GM12878 (cell line): Measurements from ENCODE around the gene CELSR1. TPM values are rescaled to one million over a fixed set of nuclear protein-coding genes. Genes with fewer than 3 reads are reported as not detected.

Experiments used
- ATAC-seq: fragments of 200-7000 bp; cut with Tn5 transposase; 3 replicates; pipeline ENCODE4 v1.9.1; 2020; ENCODE audit warnings: mild to moderate bottlenecking, moderate library complexity
- BruUV-seq: library from RNA; stranded (reverse); fragments of 400-500 nt; replicated peaks from 2 replicates; lab custom pipeline; 2021; lab: Mats Ljungman, UMichigan
- CTCF ChIA-PET: fragments of 300-600 bp; sonication (Branson Sonifier 250); formaldehyde crosslinking; extraction: SDS; loops from one replicate; lab custom pipeline; 2021; ENCODE audit warnings: inconsistent platforms; lab: Yijun Ruan, JAX
- POLR2A ChIA-PET: fragments of 350-600 bp; formaldehyde crosslinking; extraction: SDS; loops from one replicate; lab custom pipeline; 2021; ENCODE audit warnings: inconsistent platforms; lab: Charles Lee
- RAD21 ChIA-PET: fragments of 300-600 bp; sonication (Branson Sonifier 250); formaldehyde crosslinking; loops from one replicate; lab custom pipeline; 2023; ENCODE audit warnings: antibody characterized with exemption; ENCODE audit not compliant: unreplicated experiment; lab: Charles Lee
- SMC1A ChIA-PET: fragments of 300-600 bp; sonication (Branson Sonifier 250); formaldehyde crosslinking; loops from one replicate; lab custom pipeline; 2023; ENCODE audit not compliant: unreplicated experiment, uncharacterized antibody; lab: Charles Lee
- DNase-seq: peaks from one replicate; pipeline ENCODE4 v3.0.0-alpha.2; 2011; ENCODE audit warnings: low read depth, low spot score
- FAIRE-seq: peaks from 3 replicates; lab custom pipeline; 2011; peaks lifted over from hg19 to GRCh38; lab: Jason Lieb, UNC
- H2AFZ ChIP-seq: 2 replicates; pipeline ENCODE4 v1.6.0; 2011; ENCODE audit warnings: low read depth, low read length, control low read depth; ENCODE audit not compliant: control insufficient read depth
- H3K27ac ChIP-seq: 2 replicates; pipeline ENCODE4 v1.5.1; 2011; ENCODE audit warnings: control low read depth; ENCODE audit not compliant: control insufficient read depth, insufficient read depth
- H3K27me3 ChIP-seq, 2 experiments: replicated peaks in 1 of 2; 2 replicates each; pipeline versions ENCODE4 v1.6.0 to v1.6.1; 2011; ENCODE audit warnings: low read length in 1 of 2; ENCODE audit not compliant: control insufficient read depth in 2 of 2, insufficient read depth in 2 of 2
- H3K36me3 ChIP-seq, 2 experiments: 2 replicates each; pipeline ENCODE4 v1.5.1; 2011; ENCODE audit warnings: low read length in 1 of 2; ENCODE audit not compliant: control insufficient read depth in 2 of 2, insufficient read depth in 2 of 2
- H3K4me1 ChIP-seq: 2 replicates; pipeline ENCODE4 v1.6.1; 2011; ENCODE audit warnings: mild to moderate bottlenecking, low read length, moderate library complexity, mixed read lengths; ENCODE audit not compliant: control insufficient read depth, insufficient read depth
- H3K4me2 ChIP-seq: 2 replicates; pipeline ENCODE4 v1.6.0; 2011; ENCODE audit warnings: control low read depth; ENCODE audit not compliant: control insufficient read depth, insufficient read depth
- H3K4me3 ChIP-seq: fragments of 200-600 bp; sonication (generic); 2 replicates; pipeline ENCODE4 v1.5.1; 2016
- H3K79me2 ChIP-seq: 2 replicates; pipeline ENCODE4 v1.6.0; 2011; ENCODE audit warnings: low read length; ENCODE audit not compliant: control insufficient read depth, insufficient read depth
- H3K9ac ChIP-seq: 2 replicates; pipeline ENCODE4 v1.8.0; 2011; ENCODE audit warnings: low read length, control low read depth, mixed read lengths; ENCODE audit not compliant: control insufficient read depth, insufficient read depth
- H3K9me3 ChIP-seq: replicated peaks from 3 replicates; pipeline ENCODE4 v1.5.1; 2011; ENCODE audit warnings: mild to moderate bottlenecking, low read length; ENCODE audit not compliant: control insufficient read depth, insufficient read depth
- H4K20me1 ChIP-seq: 2 replicates; pipeline ENCODE4 v1.6.0; 2011; ENCODE audit not compliant: control insufficient read depth, insufficient read depth
- CBX3 ChIP-seq: fragments of 200-600 bp; sonication (generic); IDR thresholded peaks from 2 replicates; pipeline ENCODE4 v1.6.1; 2016; ENCODE audit warnings: low read depth, borderline replicate concordance
- IRF4 ChIP-seq: IDR thresholded peaks from 2 replicates; pipeline ENCODE4 v1.6.1; 2011; ENCODE audit warnings: low read depth, low read length
- LARP7 ChIP-seq: fragments of 450-650 bp; IDR thresholded peaks from 2 replicates; pipeline ENCODE4 v1.6.1; 2017; ENCODE audit warnings: mild to moderate bottlenecking
- RUNX3 ChIP-seq: IDR thresholded peaks from 2 replicates; pipeline ENCODE4 v1.6.1; 2012; ENCODE audit warnings: low read length, inconsistent platforms
- SP1 ChIP-seq: IDR thresholded peaks from one replicate; pipeline ENCODE4 v1.6.1; 2011; ENCODE audit warnings: low read depth, low read length
- WGBS: methylation state at CpG from one replicate; pipeline ENCODE4 v1.1.6; 2016; ENCODE audit warnings: low lambda C conversion rate; ENCODE audit not compliant: insufficient replicate concordance, insufficient coverage; ENCODE audit errors: missing lambda C conversion rate; 5-methylcytosine and 5-hydroxymethylcytosine counted together
- in situ Hi-C: fragments of 300-500 bp; cut with MboI; formaldehyde crosslinking; loops from 9 replicates; pipeline ENCODE4 v1.14.3; 2018; ENCODE audit warnings: mixed read lengths
- intact Hi-C: fragments of 100-400 bp; cut with micrococcal nuclease; formaldehyde crosslinking; loops from one replicate; pipeline ENCODE4 v1.14.2; 2022; ENCODE audit not compliant: unreplicated experiment
- polyA plus RNA-seq, 11 experiments: library from polyadenylated mRNA; depleted of rRNA in 4 of 11; unstranded in 6 of 11; stranded (reverse) in 5 of 11; fragments of >200 nt; fragmentation: Nextera tagmentation in 4 of 11; fragmentation: Illumina TruSeq in 1 of 11; extraction: Ambion mirVana in 4 of 11; extraction: Trizol in 1 of 11; gene quantifications; 1 replicate in 1 of 11; 2 replicates in 10 of 11; pipeline versions ENCODE4 v1.2.1 to v1.2.3, GENCODE V29; 2011 to 2016; ENCODE audit warnings: inconsistent platforms in 2 of 11, missing spikeins in 2 of 11, low read depth in 1 of 11
- total RNA-seq, 4 experiments: library from RNA; depleted of rRNA in 3 of 4; stranded (reverse); fragments of >200 nt in 3 of 4; fragmentation: Illumina TruSeq in 1 of 4; extraction: Trizol in 1 of 4; gene quantifications; 2 replicates each; pipeline versions ENCODE4 v1.2.1 to v1.2.3, GENCODE V29; 2013 to 2021
- TF ChIP-seq, protein P1 (sequence below): fragments of 150-350 bp; IDR thresholded peaks from 2 replicates; pipeline ENCODE4 v1.6.1; 2016; ENCODE audit warnings: low read depth, low read length
- TF ChIP-seq, protein P2 (sequence below): IDR thresholded peaks from 2 replicates; pipeline ENCODE4 v1.6.1; 2011; ENCODE audit warnings: borderline replicate concordance, low read depth, mild to moderate bottlenecking, moderate library complexity, low read length; ENCODE audit not compliant: insufficient read depth, poor library complexity, severe bottlenecking
- TF ChIP-seq, protein P3 (sequence below): fragments of 450-650 bp; formaldehyde crosslinking; IDR thresholded peaks from 2 replicates; pipeline ENCODE4 v1.4.0; 2020; ENCODE audit warnings: mild to moderate bottlenecking, moderate library complexity

CELSR1 gene
- total and polyA plus RNA-seq, 10 of the 15 experiments (the other 5 are each of a cell fraction or from before 2014, with no cell fraction given), result 0.05 to 1.7 (median 0.35) TPM; not detected in 2

DNA sequence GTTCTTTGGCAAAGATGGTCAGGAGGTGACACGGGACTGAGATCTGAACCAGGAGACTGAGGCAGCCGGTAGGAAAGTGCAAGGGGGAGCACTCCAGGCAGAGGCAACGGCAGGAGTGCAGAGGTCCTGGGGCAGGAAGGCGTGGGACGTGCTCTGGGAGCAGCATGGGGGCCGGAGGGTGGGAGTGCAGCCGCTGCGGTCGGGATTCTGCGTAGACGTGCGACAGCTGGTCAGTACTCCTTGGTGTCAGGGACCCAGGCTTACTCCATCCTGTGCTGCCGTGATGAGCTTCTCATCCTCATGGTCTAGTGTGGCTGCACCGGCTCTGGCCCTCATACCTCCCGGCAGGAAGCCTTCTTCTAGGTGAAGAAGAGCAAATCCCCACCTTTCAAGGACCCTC lies 218.8 kb downstream of the CELSR1 start:
- DNase-seq, result no peak
- Histone ChIP-seq H3K9me3 (no peaks in the 10 kb centered on the region), H3K4me2 (no peak overlapping the region), H3K79me2 (no peaks in the 10 kb centered on the region), H3K27ac (no peak overlapping the region), H2AFZ (no peak overlapping the region), H4K20me1 (no peaks in the 10 kb centered on the region; the same call in 1 of the 2 replicates), H3K4me1 (no peaks in the 10 kb centered on the region), H3K4me3 (no peak overlapping the region), H3K27me3 (no peaks in the 10 kb centered on the region), H3K9ac (no peak overlapping the region), H3K36me3 (peaks cover 15 to 45% of the 10 kb centered on the region in 2 experiments; a peak in 3 of 4 replicates)
- POLR2A ChIA-PET, result no interaction called here
- in situ Hi-C loops (no loop called here), intact Hi-C loops (loop anchor here (10.0 kb wide), 1 partner anchor 324 kb away; no protein-coding TSS in a partner anchor)
- SMC1A ChIA-PET, result no interaction called here
- no peak for FAIRE-seq
- RAD21 ChIA-PET, result no interaction called here
- CTCF ChIA-PET, result no interaction called here
- no peak for ATAC-seq
- TF ChIP-seq LARP7 (no peak), IRF4 (no peak), CBX3 (no peak), RUNX3 (no peak), SP1 (no peak)
- TF ChIP-seq, protein P1, sequence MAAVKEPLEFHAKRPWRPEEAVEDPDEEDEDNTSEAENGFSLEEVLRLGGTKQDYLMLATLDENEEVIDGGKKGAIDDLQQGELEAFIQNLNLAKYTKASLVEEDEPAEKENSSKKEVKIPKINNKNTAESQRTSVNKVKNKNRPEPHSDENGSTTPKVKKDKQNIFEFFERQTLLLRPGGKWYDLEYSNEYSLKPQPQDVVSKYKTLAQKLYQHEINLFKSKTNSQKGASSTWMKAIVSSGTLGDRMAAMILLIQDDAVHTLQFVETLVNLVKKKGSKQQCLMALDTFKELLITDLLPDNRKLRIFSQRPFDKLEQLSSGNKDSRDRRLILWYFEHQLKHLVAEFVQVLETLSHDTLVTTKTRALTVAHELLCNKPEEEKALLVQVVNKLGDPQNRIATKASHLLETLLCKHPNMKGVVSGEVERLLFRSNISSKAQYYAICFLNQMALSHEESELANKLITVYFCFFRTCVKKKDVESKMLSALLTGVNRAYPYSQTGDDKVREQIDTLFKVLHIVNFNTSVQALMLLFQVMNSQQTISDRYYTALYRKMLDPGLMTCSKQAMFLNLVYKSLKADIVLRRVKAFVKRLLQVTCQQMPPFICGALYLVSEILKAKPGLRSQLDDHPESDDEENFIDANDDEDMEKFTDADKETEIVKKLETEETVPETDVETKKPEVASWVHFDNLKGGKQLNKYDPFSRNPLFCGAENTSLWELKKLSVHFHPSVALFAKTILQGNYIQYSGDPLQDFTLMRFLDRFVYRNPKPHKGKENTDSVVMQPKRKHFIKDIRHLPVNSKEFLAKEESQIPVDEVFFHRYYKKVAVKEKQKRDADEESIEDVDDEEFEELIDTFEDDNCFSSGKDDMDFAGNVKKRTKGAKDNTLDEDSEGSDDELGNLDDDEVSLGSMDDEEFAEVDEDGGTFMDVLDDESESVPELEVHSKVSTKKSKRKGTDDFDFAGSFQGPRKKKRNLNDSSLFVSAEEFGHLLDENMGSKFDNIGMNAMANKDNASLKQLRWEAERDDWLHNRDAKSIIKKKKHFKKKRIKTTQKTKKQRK, result no peak
- TF ChIP-seq, protein P2, sequence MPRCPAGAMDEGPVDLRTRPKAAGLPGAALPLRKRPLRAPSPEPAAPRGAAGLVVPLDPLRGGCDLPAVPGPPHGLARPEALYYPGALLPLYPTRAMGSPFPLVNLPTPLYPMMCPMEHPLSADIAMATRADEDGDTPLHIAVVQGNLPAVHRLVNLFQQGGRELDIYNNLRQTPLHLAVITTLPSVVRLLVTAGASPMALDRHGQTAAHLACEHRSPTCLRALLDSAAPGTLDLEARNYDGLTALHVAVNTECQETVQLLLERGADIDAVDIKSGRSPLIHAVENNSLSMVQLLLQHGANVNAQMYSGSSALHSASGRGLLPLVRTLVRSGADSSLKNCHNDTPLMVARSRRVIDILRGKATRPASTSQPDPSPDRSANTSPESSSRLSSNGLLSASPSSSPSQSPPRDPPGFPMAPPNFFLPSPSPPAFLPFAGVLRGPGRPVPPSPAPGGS, result no peak
- TF ChIP-seq, protein P3, sequence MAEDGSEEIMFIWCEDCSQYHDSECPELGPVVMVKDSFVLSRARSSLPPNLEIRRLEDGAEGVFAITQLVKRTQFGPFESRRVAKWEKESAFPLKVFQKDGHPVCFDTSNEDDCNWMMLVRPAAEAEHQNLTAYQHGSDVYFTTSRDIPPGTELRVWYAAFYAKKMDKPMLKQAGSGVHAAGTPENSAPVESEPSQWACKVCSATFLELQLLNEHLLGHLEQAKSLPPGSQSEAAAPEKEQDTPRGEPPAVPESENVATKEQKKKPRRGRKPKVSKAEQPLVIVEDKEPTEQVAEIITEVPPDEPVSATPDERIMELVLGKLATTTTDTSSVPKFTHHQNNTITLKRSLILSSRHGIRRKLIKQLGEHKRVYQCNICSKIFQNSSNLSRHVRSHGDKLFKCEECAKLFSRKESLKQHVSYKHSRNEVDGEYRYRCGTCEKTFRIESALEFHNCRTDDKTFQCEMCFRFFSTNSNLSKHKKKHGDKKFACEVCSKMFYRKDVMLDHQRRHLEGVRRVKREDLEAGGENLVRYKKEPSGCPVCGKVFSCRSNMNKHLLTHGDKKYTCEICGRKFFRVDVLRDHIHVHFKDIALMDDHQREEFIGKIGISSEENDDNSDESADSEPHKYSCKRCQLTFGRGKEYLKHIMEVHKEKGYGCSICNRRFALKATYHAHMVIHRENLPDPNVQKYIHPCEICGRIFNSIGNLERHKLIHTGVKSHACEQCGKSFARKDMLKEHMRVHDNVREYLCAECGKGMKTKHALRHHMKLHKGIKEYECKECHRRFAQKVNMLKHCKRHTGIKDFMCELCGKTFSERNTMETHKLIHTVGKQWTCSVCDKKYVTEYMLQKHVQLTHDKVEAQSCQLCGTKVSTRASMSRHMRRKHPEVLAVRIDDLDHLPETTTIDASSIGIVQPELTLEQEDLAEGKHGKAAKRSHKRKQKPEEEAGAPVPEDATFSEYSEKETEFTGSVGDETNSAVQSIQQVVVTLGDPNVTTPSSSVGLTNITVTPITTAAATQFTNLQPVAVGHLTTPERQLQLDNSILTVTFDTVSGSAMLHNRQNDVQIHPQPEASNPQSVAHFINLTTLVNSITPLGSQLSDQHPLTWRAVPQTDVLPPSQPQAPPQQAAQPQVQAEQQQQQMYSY (CRISPR knock-in tag), result no peak
- 94% methylated on average over 10 of the region's 15 CpGs for WGBS
- BruUV-seq, result no TSS peak
